ENCODE results near the gene CHAC1.

DNA sequence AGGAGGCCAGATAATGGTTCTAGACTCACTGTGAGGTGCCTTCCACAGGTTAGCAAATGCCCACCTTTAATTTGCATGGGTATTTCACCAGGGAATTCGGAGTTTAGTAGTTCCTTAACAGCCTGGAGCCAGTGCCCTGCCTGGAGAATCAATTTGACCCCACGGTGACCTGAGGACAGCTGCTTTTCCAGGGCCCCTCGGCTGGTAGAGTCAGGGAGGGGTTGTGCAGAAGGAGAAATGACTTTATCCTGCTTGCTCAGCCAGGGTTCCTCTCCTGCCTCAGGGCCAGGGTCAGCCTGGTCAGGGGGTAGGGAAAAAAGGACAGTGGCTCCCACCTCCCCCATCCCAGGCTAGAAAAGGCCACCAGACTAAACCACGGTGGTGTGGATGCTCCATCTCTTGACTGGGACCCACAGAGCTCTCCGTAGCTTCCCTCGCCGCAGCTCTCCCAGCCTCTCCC is 12.2 kb upstream of the CHAC1 start:
- TF ChIP-seq, protein P1, sequence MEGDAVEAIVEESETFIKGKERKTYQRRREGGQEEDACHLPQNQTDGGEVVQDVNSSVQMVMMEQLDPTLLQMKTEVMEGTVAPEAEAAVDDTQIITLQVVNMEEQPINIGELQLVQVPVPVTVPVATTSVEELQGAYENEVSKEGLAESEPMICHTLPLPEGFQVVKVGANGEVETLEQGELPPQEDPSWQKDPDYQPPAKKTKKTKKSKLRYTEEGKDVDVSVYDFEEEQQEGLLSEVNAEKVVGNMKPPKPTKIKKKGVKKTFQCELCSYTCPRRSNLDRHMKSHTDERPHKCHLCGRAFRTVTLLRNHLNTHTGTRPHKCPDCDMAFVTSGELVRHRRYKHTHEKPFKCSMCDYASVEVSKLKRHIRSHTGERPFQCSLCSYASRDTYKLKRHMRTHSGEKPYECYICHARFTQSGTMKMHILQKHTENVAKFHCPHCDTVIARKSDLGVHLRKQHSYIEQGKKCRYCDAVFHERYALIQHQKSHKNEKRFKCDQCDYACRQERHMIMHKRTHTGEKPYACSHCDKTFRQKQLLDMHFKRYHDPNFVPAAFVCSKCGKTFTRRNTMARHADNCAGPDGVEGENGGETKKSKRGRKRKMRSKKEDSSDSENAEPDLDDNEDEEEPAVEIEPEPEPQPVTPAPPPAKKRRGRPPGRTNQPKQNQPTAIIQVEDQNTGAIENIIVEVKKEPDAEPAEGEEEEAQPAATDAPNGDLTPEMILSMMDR (IDR thresholded peaks at IDR 0.05) = no peak
- no peak for TF ChIP-seq POLR2A (IDR thresholded peaks at IDR 0.05)
